Gastrocnemius medialis (tissue), 4 donors: ENCODE results near the gene RFK. TPM values are rescaled to one million over a fixed set of nuclear protein-coding genes. Genes with fewer than 3 reads are reported as not detected.

Source experiments
- ATAC-seq, 2 donors: fragments of 150-250 bp; one replicate each; pipeline ENCODE4 v1.9.1; 2016
- DNase-seq, 2 donors: peaks; one replicate each; pipeline ENCODE4 v3.0.0-alpha.2; 2019
- H3K27ac ChIP-seq, 4 donors: fragments of 200-600 bp; sonication (generic); 1 replicate in 1 of 4; 2 replicates in 3 of 4; pipeline ENCODE4 v1.5.1; 2016 to 2018; ENCODE audit warnings: mild to moderate bottlenecking in 2 of 4, moderate library complexity in 1 of 4
- H3K27me3 ChIP-seq, 3 donors: fragments of 200-600 bp; sonication (generic) in 2 of 3; 1 replicate in 1 of 3; 2 replicates in 2 of 3; pipeline versions ENCODE4 v1.5.1 to v1.6.0; 2016 to 2019; ENCODE audit warnings: mild to moderate bottlenecking in 1 of 3, moderate library complexity in 1 of 3
- H3K36me3 ChIP-seq, 2 donors: fragments of 200-600 bp; sonication (generic) in 1 of 2; one replicate each; pipeline ENCODE4 v1.5.1; 2017 to 2018
- H3K4me1 ChIP-seq, 2 donors: fragments of 200-600 bp; sonication (generic) in 1 of 2; one replicate each; pipeline ENCODE4 v1.5.1; 2016 to 2017; ENCODE audit warnings: mild to moderate bottlenecking in 2 of 2
- H3K4me3 ChIP-seq, 4 donors: fragments of 200-600 bp; sonication (generic) in 3 of 4; 1 replicate in 1 of 4; 2 replicates in 3 of 4; pipeline ENCODE4 v1.5.1; 2016 to 2019; ENCODE audit warnings: mild to moderate bottlenecking in 2 of 4
- H3K9me3 ChIP-seq, 3 donors: fragments of 200-600 bp; sonication (generic) in 2 of 3; 1 replicate in 1 of 3; 2 replicates in 2 of 3; pipeline ENCODE4 v1.5.1; 2016 to 2019
- CTCF ChIP-seq, 5 experiments: fragments of 450-650 bp in 3 of 5; fragments of 200-600 bp in 2 of 5; sonication (generic) in 2 of 5; IDR thresholded peaks in 4 of 5; conservative IDR thresholded peaks in 1 of 5; 1 replicate in 4 of 5; 2 replicates in 1 of 5; pipeline ENCODE4 v1.5.1; 2016 to 2019; ENCODE audit warnings: antibody characterized with exemption in 5 of 5, mild to moderate bottlenecking in 3 of 5, moderate library complexity in 3 of 5
- POLR2A ChIP-seq, 2 donors: fragments of 450-650 bp; IDR thresholded peaks; one replicate each; pipeline ENCODE4 v1.6.1; 2017; ENCODE audit warnings: antibody characterized with exemption in 2 of 2, mild to moderate bottlenecking in 2 of 2, moderate library complexity in 2 of 2
- in situ Hi-C, 4 donors: fragments of 200-750 bp; cut with MboI; loops; one replicate each; pipeline versions ENCODE4 v1.15.0 to v1.8.0; 2017; ENCODE audit warnings: low sequenced_read_pairs in 4 of 4
- intact Hi-C: fragments of 100-400 bp; cut with DNase I; formaldehyde crosslinking; loops from one replicate; pipeline ENCODE4 v1.15.1; 2023; ENCODE audit warnings: low total_unique reads
- total RNA-seq, 4 donors: library from RNA; depleted of rRNA; stranded (reverse); fragments of >200 nt; gene quantifications; one replicate each; pipeline versions ENCODE4 v1.1.0 to v1.2.3, GENCODE V29; 2016

RFK gene
- total RNA-seq, 4 donors from 2014 or later = 13.2 to 33.6 (median 25.6) TPM

GRCh38 chr9:76371901-76372300 lies 22.3 kb downstream of the RFK start:
- intact Hi-C loops = no loop called here
- in situ Hi-C loops = no loop called here
- ATAC-seq (no peak), DNase-seq (no peak)
- no peak overlapping the region for H3K4me3 ChIP-seq
- no peaks in the 10 kb centered on the region for H3K27me3 ChIP-seq
- no peak overlapping the region for H3K27ac ChIP-seq
- peaks cover 0 to 14% of the 10 kb centered on the region in 2 donors for H3K4me1 ChIP-seq
- no peak for TF ChIP-seq CTCF (IDR thresholded peaks at IDR 0.05 in 4 of 5, conservative IDR thresholded peaks at IDR 0.05 in 1 of 5)
- no peak for TF ChIP-seq POLR2A (IDR thresholded peaks at IDR 0.05)
- H3K36me3 ChIP-seq = no peaks in the 10 kb centered on the region
- no peaks in the 10 kb centered on the region for H3K9me3 ChIP-seq

GRCh38 chr9:76370396-76371023 lies 23.7 kb downstream of the RFK start:
- intact Hi-C loops = no loop called here
- DNase-seq (no peak), ATAC-seq (no peak)
- in situ Hi-C loops = no loop called here
- no peak for TF ChIP-seq POLR2A (IDR thresholded peaks at IDR 0.05)
- TF ChIP-seq CTCF (IDR thresholded peaks at IDR 0.05 in 4 of 5, conservative IDR thresholded peaks at IDR 0.05 in 1 of 5) = no peak
- Histone ChIP-seq H3K4me3 (no peak overlapping the region), H3K9me3 (no peaks in the 10 kb centered on the region), H3K4me1 (peaks cover 0 to 14% of the 10 kb centered on the region in 2 donors), H3K36me3 (no peaks in the 10 kb centered on the region), H3K27ac (no peak overlapping the region), H3K27me3 (no peaks in the 10 kb centered on the region)

- H3K4me3 ChIP-seq = no peak overlapping the region
These were observed 24.6 kb downstream of the RFK start for GRCh38 chr9:76369583-76369982.

GRCh38 chr9:76366275-76366674 lies 28.0 kb downstream of the RFK start:
- TF ChIP-seq POLR2A (IDR thresholded peaks at IDR 0.05) = no peak
- TF ChIP-seq CTCF (IDR thresholded peaks at IDR 0.05 in 4 of 5, conservative IDR thresholded peaks at IDR 0.05 in 1 of 5) = no peak
- H3K27ac ChIP-seq = no peak overlapping the region
- ATAC-seq (no peak), DNase-seq (no peak)
- H3K4me3 ChIP-seq = no peak overlapping the region
- H3K9me3 ChIP-seq = no peaks in the 10 kb centered on the region
- no peaks in the 10 kb centered on the region for H3K36me3 ChIP-seq
- in situ Hi-C loops (no loop called here), intact Hi-C loops (no loop called here)
- H3K4me1 ChIP-seq = no peaks in the 10 kb centered on the region
- H3K27me3 ChIP-seq = no peaks in the 10 kb centered on the region

More at GRCh38 chr9:76369583-76369982, 24.6 kb downstream of the RFK start:
- no peaks in the 10 kb centered on the region for H3K9me3 ChIP-seq
- no peak for DNase-seq
- TF ChIP-seq CTCF (IDR thresholded peaks at IDR 0.05 in 4 of 5, conservative IDR thresholded peaks at IDR 0.05 in 1 of 5) = no peak
- no peak for TF ChIP-seq POLR2A (IDR thresholded peaks at IDR 0.05)
- peaks cover 0 to 14% of the 10 kb centered on the region in 2 donors for H3K4me1 ChIP-seq
- intact Hi-C loops (no loop called here), in situ Hi-C loops (no loop called here)
- no peaks in the 10 kb centered on the region for H3K27me3 ChIP-seq
- no peaks in the 10 kb centered on the region for H3K36me3 ChIP-seq
- ATAC-seq = no peak
- H3K27ac ChIP-seq = no peak overlapping the region

- Histone ChIP-seq H3K27ac (no peak overlapping the region), H3K4me1 (no peaks in the 10 kb centered on the region), H3K27me3 (no peaks in the 10 kb centered on the region), H3K9me3 (no peaks in the 10 kb centered on the region), H3K36me3 (no peaks in the 10 kb centered on the region), H3K4me3 (no peak overlapping the region)
- in situ Hi-C loops (no loop called here), intact Hi-C loops (no loop called here)
- DNase-seq (no peak), ATAC-seq (no peak)
- TF ChIP-seq CTCF (IDR thresholded peaks at IDR 0.05 in 4 of 5, conservative IDR thresholded peaks at IDR 0.05 in 1 of 5) (no peak), POLR2A (IDR thresholded peaks at IDR 0.05) (no peak)
These were observed 29.2 kb downstream of the RFK start for GRCh38 chr9:76365028-76365427.
